Transverse colon (tissue), 4 donors: ENCODE measurements around the gene TH. TPM values are rescaled to one million over a fixed set of nuclear protein-coding genes. Genes with fewer than 3 reads are reported as not detected.

ENCODE experiments used
- DNase-seq: peaks from one replicate; pipeline ENCODE4 v3.0.0-alpha.2; 2019
- H3K27ac ChIP-seq, 4 donors: fragments of 200-600 bp; sonication (generic); 2 replicates each; pipeline ENCODE4 v1.5.1; 2016 to 2018; ENCODE audit warnings: inconsistent platforms in 4 of 4
- H3K27me3 ChIP-seq: fragments of 200-600 bp; sonication (generic); 2 replicates; pipeline ENCODE4 v1.5.1; 2017; ENCODE audit warnings: inconsistent platforms
- H3K36me3 ChIP-seq, 4 donors: fragments of 200-600 bp; sonication (generic); 2 replicates each; pipeline ENCODE4 v1.5.1; 2017 to 2019; ENCODE audit warnings: inconsistent platforms in 4 of 4
- H3K4me1 ChIP-seq, 4 donors: fragments of 200-600 bp; sonication (generic); 2 replicates each; pipeline ENCODE4 v1.5.1; 2017 to 2020; ENCODE audit warnings: inconsistent platforms in 4 of 4
- H3K4me3 ChIP-seq, 4 donors: fragments of 200-600 bp; sonication (generic); 1 replicate in 1 of 4; 2 replicates in 3 of 4; pipeline versions ENCODE4 v1.5.1 to v1.6.1; 2017 to 2019; ENCODE audit warnings: inconsistent platforms in 4 of 4
- H3K9me3 ChIP-seq, 2 donors: fragments of 200-600 bp; sonication (generic); 2 replicates each; pipeline ENCODE4 v1.5.1; 2017 to 2019; ENCODE audit warnings: inconsistent platforms in 2 of 2
- CTCF ChIP-seq, 5 experiments: fragments of 200-600 bp in 3 of 5; fragments of 450-650 bp in 2 of 5; sonication (generic) in 3 of 5; IDR thresholded peaks; 1 replicate in 2 of 5; 2 replicates in 3 of 5; pipeline ENCODE4 v1.5.1; 2016 to 2017; ENCODE audit warnings: antibody characterized with exemption in 5 of 5, inconsistent platforms in 3 of 5, mild to moderate bottlenecking in 2 of 5, moderate library complexity in 1 of 5
- EP300 ChIP-seq: sonication (generic); formaldehyde crosslinking; IDR thresholded peaks from one replicate; pipeline ENCODE4 v1.6.1; 2017; ENCODE audit warnings: antibody characterized with exemption, low read depth
- POLR2A ChIP-seq: fragments of 450-650 bp; IDR thresholded peaks from one replicate; pipeline ENCODE4 v1.6.1; 2016; ENCODE audit warnings: antibody characterized with exemption, mild to moderate bottlenecking, moderate library complexity
- POLR2AphosphoS5 ChIP-seq, 3 donors: sonication (generic); formaldehyde crosslinking; IDR thresholded peaks; one replicate each; pipeline ENCODE4 v1.6.1; 2016; ENCODE audit warnings: antibody characterized with exemption in 3 of 3
- WGBS, 2 donors: methylation state at CpG; one replicate each; pipeline ENCODE4 v1.1.5; 2018; ENCODE audit warnings: low coverage in 1 of 2; 5-methylcytosine and 5-hydroxymethylcytosine counted together
- in situ Hi-C, 4 donors: fragments of 200-750 bp; cut with MboI; loops; one replicate each; pipeline versions ENCODE4 v1.15.0 to v1.15.1; 2017; ENCODE audit warnings: low sequenced_read_pairs in 3 of 4, low pct_ligation_motif_present in 1 of 4, low pct_unique_long_range_greater_than_20kb in 1 of 4
- intact Hi-C: fragments of 100-400 bp; cut with DNase I; formaldehyde crosslinking; loops from one replicate; pipeline ENCODE4 v1.15.1; 2023; ENCODE audit warnings: low total_unique reads
- total RNA-seq, 4 donors: library from RNA; depleted of rRNA; stranded (reverse); fragments of >200 nt; gene quantifications; one replicate each; pipeline ENCODE4 v1.1.0, GENCODE V29; 2016

Gene TH
- total RNA-seq, 4 donors from 2014 or later, result not detected

GRCh38 chr11:2132246-2132645 is 39.4 kb downstream of the TH start:
- 65 to 67% methylated on average over 4 to 6 of the region's 6 CpGs for WGBS, 2 donors
- no peak overlapping the region for H3K27ac ChIP-seq
- in situ Hi-C loops (no loop called here), intact Hi-C loops (no loop called here)
- peaks cover 0 to 4% (median 0%) of the 10 kb centered on the region in 4 donors for H3K4me1 ChIP-seq
- no peaks in the 10 kb centered on the region for H3K9me3 ChIP-seq
- no peak for DNase-seq
- H3K4me3 ChIP-seq, result no peak overlapping the region
- no peak for TF ChIP-seq POLR2A
- no peak for TF ChIP-seq POLR2AphosphoS5 (IDR thresholded peaks at IDR 0.05)
- TF ChIP-seq CTCF (IDR thresholded peaks at IDR 0.05), result no peak
- TF ChIP-seq EP300, result no peak
- H3K27me3 ChIP-seq, result peaks cover 47% of the 10 kb centered on the region
- no peaks in the 10 kb centered on the region for H3K36me3 ChIP-seq

- in situ Hi-C loops, result no loop called here
- 80% methylated on average over 5 to 28 of the region's 28 CpGs for WGBS, 2 donors
- H3K27me3 ChIP-seq, result peaks cover 41% of the 10 kb centered on the region
- H3K27ac ChIP-seq, result no peak overlapping the region
- DNase-seq, result no peak
- TF ChIP-seq CTCF (IDR thresholded peaks at IDR 0.05) (no peak), POLR2A (no peak), EP300 (no peak), POLR2AphosphoS5 (IDR thresholded peaks at IDR 0.05) (no peak)
- intact Hi-C loops, result no loop called here
- no peaks in the 10 kb centered on the region for H3K36me3 ChIP-seq
- H3K4me1 ChIP-seq, result no peaks in the 10 kb centered on the region
- H3K4me3 ChIP-seq, result no peak overlapping the region
- no peaks in the 10 kb centered on the region for H3K9me3 ChIP-seq
Measured at GRCh38 chr11:2131371-2132236, 40.0 kb downstream of the TH start.

GRCh38 chr11:2130881-2131352 is 40.7 kb downstream of the TH start:
- H3K4me1 ChIP-seq, result no peaks in the 10 kb centered on the region
- WGBS, 2 donors, result 84% methylated on average over 17 of the region's 18 CpGs; no CpG with 5 or more reads in 1 of the 2 donors
- H3K36me3 ChIP-seq, result no peaks in the 10 kb centered on the region
- intact Hi-C loops, result no loop called here
- peaks cover 34% of the 10 kb centered on the region for H3K27me3 ChIP-seq
- no peak overlapping the region for H3K4me3 ChIP-seq
- no peaks in the 10 kb centered on the region for H3K9me3 ChIP-seq
- H3K27ac ChIP-seq, result no peak overlapping the region
- in situ Hi-C loops, result no loop called here
- TF ChIP-seq EP300 (no peak), POLR2AphosphoS5 (IDR thresholded peaks at IDR 0.05) (no peak), CTCF (IDR thresholded peaks at IDR 0.05) (no peak), POLR2A (no peak)
- no peak for DNase-seq

- Histone ChIP-seq H3K27ac (no peak overlapping the region), H3K9me3 (no peaks in the 10 kb centered on the region), H3K27me3 (peaks cover 23% of the 10 kb centered on the region), H3K4me1 (no peaks in the 10 kb centered on the region), H3K4me3 (no peak overlapping the region), H3K36me3 (no peaks in the 10 kb centered on the region)
- DNase-seq, result no peak
- in situ Hi-C loops (no loop called here), intact Hi-C loops (no loop called here)
- no peak for TF ChIP-seq POLR2A
- TF ChIP-seq POLR2AphosphoS5 (IDR thresholded peaks at IDR 0.05), result no peak
- no peak for TF ChIP-seq EP300
- TF ChIP-seq CTCF (IDR thresholded peaks at IDR 0.05), result no peak
- WGBS, 2 donors, result 89% methylated on average over 13 of the region's 25 CpGs; no CpG with 5 or more reads in 1 of the 2 donors
Measured at GRCh38 chr11:2129699-2130366, 41.8 kb downstream of the TH start.
